K562 (cell line): ENCODE results near the gene LSM12. TPM values are rescaled to one million over a fixed set of nuclear protein-coding genes. Genes with fewer than 3 reads are reported as not detected.

Source experiments
- CBX3 ChIP-seq, 2 experiments: IDR thresholded peaks; 1 replicate in 1 of 2; 2 replicates in 1 of 2; pipeline ENCODE4 v1.6.1; 2012; ENCODE audit warnings: inconsistent platforms in 2 of 2, low read length in 2 of 2, borderline replicate concordance in 1 of 2, control low read depth in 1 of 2
- ESRRB ChIP-seq: fragments of 250-450 bp; sonication (Bioruptor Pico); IDR thresholded peaks from 2 replicates; pipeline ENCODE4 v1.5.0; 2020; ENCODE audit warnings: mild to moderate bottlenecking, moderate library complexity, borderline replicate concordance
- HDGF ChIP-seq: fragments of 450-650 bp; IDR thresholded peaks from 2 replicates; pipeline ENCODE4 v1.6.1; 2016
- IFI16 ChIP-seq: fragments of 250-450 bp; sonication (Bioruptor Pico); IDR thresholded peaks from 2 replicates; pipeline ENCODE4 v2.1.2; 2022; ENCODE audit warnings: mild to moderate bottlenecking, inconsistent platforms
- KDM4B ChIP-seq, 2 experiments: fragments of 450-650 bp in 1 of 2; sonication (generic) in 1 of 2; IDR thresholded peaks; 2 replicates each; pipeline ENCODE4 v1.6.1; 2016 to 2017; ENCODE audit warnings: borderline replicate concordance in 2 of 2, antibody characterized with exemption in 1 of 2, low read depth in 1 of 2, mild to moderate bottlenecking in 1 of 2
- NFE2 ChIP-seq: IDR thresholded peaks from 2 replicates; pipeline ENCODE4 v1.6.1; 2014; ENCODE audit warnings: antibody characterized with exemption, low read depth
- POLR2AphosphoS2 ChIP-seq: IDR thresholded peaks from 2 replicates; pipeline ENCODE4 v1.6.1; 2012; ENCODE audit warnings: low read length, improper control_type of control experiment
- SPI1 ChIP-seq: IDR thresholded peaks from 2 replicates; pipeline ENCODE4 v1.6.1; 2011; ENCODE audit warnings: low read depth, low read length, control low read depth, borderline replicate concordance
- TGIF2 ChIP-seq: sonication (generic); formaldehyde crosslinking; IDR thresholded peaks from 2 replicates; pipeline ENCODE4 v1.8.1; 2022; ENCODE audit warnings: mild to moderate bottlenecking, missing genetic modification reagents, moderate library complexity
- ZBTB12 ChIP-seq: fragments of 250-450 bp; sonication (Bioruptor Pico); IDR thresholded peaks from 2 replicates; pipeline ENCODE4 v1.4.0; 2020
- ZFPM2 ChIP-seq: fragments of 250-450 bp; sonication (Bioruptor Pico); IDR thresholded peaks from 2 replicates; pipeline ENCODE4 v1.5.1; 2022; ENCODE audit warnings: mild to moderate bottlenecking
- ZNF239 ChIP-seq: fragments of 250-450 bp; sonication (Bioruptor Pico); IDR thresholded peaks from 2 replicates; pipeline ENCODE4 v1.4.0; 2020; ENCODE audit warnings: mild to moderate bottlenecking
- ZNF277 ChIP-seq: fragments of 250-450 bp; sonication (Bioruptor Pico); IDR thresholded peaks from 2 replicates; pipeline ENCODE4 v1.8.0; 2022; ENCODE audit warnings: inconsistent platforms, mild to moderate bottlenecking, moderate library complexity, borderline replicate concordance
- ZNF398 ChIP-seq: fragments of 250-450 bp; sonication (Bioruptor Pico); IDR thresholded peaks from 2 replicates; pipeline ENCODE4 v1.8.0; 2021; ENCODE audit warnings: moderate library complexity, mild to moderate bottlenecking, inconsistent platforms
- ZNF77 ChIP-seq: fragments of 250-450 bp; sonication (Bioruptor Pico); IDR thresholded peaks from 2 replicates; pipeline ENCODE4 v1.5.0; 2020
- polyA plus RNA-seq, 8 experiments: library from polyadenylated mRNA; depleted of rRNA in 4 of 8; stranded (reverse) in 5 of 8; unstranded in 3 of 8; fragments of >200 nt; fragmentation: Nextera tagmentation in 2 of 8; fragmentation: Illumina TruSeq in 1 of 8; extraction: Ambion mirVana in 2 of 8; extraction: Trizol in 1 of 8; gene quantifications; 2 replicates each; pipeline versions ENCODE4 v1.2.1 to v1.2.3, GENCODE V29; 2011 to 2014; ENCODE audit warnings: inconsistent platforms in 1 of 8, missing spikeins in 1 of 8
- total RNA-seq, 7 experiments: library from RNA; depleted of rRNA in 6 of 7; stranded (reverse); fragments of >200 nt in 6 of 7; fragmentation: Illumina TruSeq in 2 of 7; extraction: Trizol in 2 of 7; gene quantifications; 2 replicates each; pipeline versions ENCODE4 v1.2.1 to v1.2.3, GENCODE V29; 2011 to 2021; ENCODE audit warnings: low replicate concordance in 1 of 7
- TF ChIP-seq, protein P1 (sequence below): fragments of 450-650 bp; IDR thresholded peaks from 2 replicates; pipeline ENCODE4 v1.6.1; 2016; ENCODE audit warnings: low read depth

LSM12 gene
- total and polyA plus RNA-seq, 9 of the 15 experiments (the other 6 are each of a cell fraction or from before 2014, with no cell fraction given): 53.0 to 258 (median 89.3) TPM

GRCh38 chr17:44066204-44066930 is at the start of gene LSM12 (continued):
- TF ChIP-seq HDGF (no peak), ZNF398 (no peak), SPI1 (no peak), IFI16 (CRISPR knock-in tag) (no peak), ZNF77 (CRISPR knock-in tag) (no peak), ESRRB (CRISPR knock-in tag) (no peak), NFE2 (no peak), ZNF239 (no peak), KDM4B (IDR thresholded peaks at IDR 0.05; ENCODE audit: borderline replicate concordance in 2 of 2, low read depth in 1 of 2) (no peak), CBX3 (IDR thresholded peaks at IDR 0.05; ENCODE audit: borderline replicate concordance in 1 of 2, low read length in 2 of 2) (no peak), ZFPM2 (CRISPR knock-in tag) (no peak), ZBTB12 (CRISPR knock-in tag) (no peak), TGIF2 (no peak), ZNF277 (no peak), POLR2AphosphoS2 (no peak)
- TF ChIP-seq, protein P1, sequence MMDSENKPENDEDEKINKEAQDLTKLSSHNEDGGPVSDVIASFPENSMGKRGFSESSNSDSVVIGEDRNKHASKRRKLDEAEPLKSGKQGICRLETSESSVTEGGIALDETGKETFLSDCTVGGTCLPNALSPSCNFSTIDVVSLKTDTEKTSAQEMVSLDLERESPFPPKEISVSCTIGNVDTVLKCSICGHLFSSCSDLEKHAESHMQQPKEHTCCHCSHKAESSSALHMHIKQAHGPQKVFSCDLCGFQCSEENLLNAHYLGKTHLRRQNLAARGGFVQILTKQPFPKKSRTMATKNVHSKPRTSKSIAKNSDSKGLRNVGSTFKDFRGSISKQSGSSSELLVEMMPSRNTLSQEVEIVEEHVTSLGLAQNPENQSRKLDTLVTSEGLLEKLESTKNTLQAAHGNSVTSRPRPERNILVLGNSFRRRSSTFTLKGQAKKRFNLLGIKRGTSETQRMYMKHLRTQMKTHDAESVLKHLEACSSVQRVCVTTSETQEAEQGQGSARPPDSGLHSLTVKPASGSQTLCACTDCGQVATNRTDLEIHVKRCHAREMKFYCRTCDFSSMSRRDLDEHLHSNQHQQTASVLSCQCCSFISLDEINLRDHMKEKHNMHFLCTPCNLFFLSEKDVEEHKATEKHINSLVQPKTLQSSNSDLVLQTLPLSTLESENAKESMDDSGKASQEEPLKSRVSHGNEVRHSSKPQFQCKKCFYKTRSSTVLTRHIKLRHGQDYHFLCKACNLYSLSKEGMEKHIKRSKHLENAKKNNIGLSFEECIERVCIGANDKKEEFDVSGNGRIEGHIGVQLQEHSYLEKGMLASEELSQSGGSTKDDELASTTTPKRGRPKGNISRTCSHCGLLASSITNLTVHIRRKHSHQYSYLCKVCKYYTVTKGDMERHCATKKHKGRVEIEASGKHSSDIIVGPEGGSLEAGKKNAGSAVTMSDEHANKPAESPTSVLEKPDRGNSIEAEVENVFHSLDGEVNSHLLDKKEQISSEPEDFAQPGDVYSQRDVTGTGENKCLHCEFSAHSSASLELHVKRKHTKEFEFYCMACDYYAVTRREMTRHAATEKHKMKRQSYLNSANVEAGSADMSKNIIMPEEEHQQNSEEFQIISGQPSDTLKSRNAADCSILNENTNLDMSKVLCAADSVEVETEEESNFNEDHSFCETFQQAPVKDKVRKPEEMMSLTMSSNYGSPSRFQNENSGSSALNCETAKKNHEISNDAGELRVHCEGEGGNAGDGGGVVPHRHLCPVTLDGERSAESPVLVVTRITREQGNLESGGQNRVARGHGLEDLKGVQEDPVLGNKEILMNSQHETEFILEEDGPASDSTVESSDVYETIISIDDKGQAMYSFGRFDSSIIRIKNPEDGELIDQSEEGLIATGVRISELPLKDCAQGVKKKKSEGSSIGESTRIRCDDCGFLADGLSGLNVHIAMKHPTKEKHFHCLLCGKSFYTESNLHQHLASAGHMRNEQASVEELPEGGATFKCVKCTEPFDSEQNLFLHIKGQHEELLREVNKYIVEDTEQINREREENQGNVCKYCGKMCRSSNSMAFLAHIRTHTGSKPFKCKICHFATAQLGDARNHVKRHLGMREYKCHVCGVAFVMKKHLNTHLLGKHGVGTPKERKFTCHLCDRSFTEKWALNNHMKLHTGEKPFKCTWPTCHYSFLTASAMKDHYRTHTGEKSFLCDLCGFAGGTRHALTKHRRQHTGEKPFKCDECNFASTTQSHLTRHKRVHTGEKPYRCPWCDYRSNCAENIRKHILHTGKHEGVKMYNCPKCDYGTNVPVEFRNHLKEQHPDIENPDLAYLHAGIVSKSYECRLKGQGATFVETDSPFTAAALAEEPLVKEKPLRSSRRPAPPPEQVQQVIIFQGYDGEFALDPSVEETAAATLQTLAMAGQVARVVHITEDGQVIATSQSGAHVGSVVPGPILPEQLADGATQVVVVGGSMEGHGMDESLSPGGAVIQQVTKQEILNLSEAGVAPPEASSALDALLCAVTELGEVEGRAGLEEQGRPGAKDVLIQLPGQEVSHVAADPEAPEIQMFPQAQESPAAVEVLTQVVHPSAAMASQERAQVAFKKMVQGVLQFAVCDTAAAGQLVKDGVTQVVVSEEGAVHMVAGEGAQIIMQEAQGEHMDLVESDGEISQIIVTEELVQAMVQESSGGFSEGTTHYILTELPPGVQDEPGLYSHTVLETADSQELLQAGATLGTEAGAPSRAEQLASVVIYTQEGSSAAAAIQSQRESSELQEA: no peak
